A673 (cell line): ENCODE measurements around the gene ANK2. TPM values are rescaled to one million over a fixed set of nuclear protein-coding genes. Genes with fewer than 3 reads are reported as not detected.

Experiments used
- BruUV-seq: library from RNA; stranded (reverse); fragments of 400-500 nt; replicated peaks from 2 replicates; lab custom pipeline; 2021; lab: Mats Ljungman, UMichigan
- CTCF ChIA-PET: fragments of 300-600 bp; sonication (Branson Sonifier 250); formaldehyde crosslinking; loops from one replicate; lab custom pipeline; 2022; ENCODE audit warnings: antibody characterized with exemption; lab: Charles Lee
- POLR2A ChIA-PET: fragments of 300-600 bp; sonication (Branson Sonifier 250); formaldehyde crosslinking; loops from one replicate; lab custom pipeline; 2022; ENCODE audit warnings: antibody characterized with exemption; ENCODE audit not compliant: low non-redundant PET; lab: Charles Lee
- DNase-seq: peaks from one replicate; pipeline ENCODE4 v3.0.0-alpha.2; 2015; ENCODE audit warnings: low spot score
- H3K27ac ChIP-seq: fragments of 200-600 bp; sonication (generic); 2 replicates; pipeline ENCODE4 v1.5.1; 2016; ENCODE audit warnings: mixed run types, low read depth, mild to moderate bottlenecking, mixed read lengths, antibody characterized with exemption, low read length; ENCODE audit not compliant: poor library complexity, severe bottlenecking
- H3K27me3 ChIP-seq: fragments of 200-600 bp; sonication (generic); replicated peaks from 2 replicates; pipeline ENCODE4 v1.6.1; 2017; ENCODE audit warnings: mixed run types, low read depth, mild to moderate bottlenecking, mixed read lengths, antibody characterized with exemption, low read length; ENCODE audit not compliant: insufficient read depth, poor library complexity
- H3K36me3 ChIP-seq: fragments of 200-600 bp; sonication (generic); 2 replicates; pipeline ENCODE4 v1.6.1; 2016; ENCODE audit warnings: mixed run types, mild to moderate bottlenecking, mixed read lengths, antibody characterized with exemption, low read length; ENCODE audit not compliant: insufficient read depth, poor library complexity, severe bottlenecking
- H3K4me1 ChIP-seq: fragments of 200-600 bp; sonication (generic); 2 replicates; pipeline ENCODE4 v1.6.1; 2017; ENCODE audit warnings: mixed run types, mild to moderate bottlenecking, mixed read lengths, antibody characterized with exemption, low read length; ENCODE audit not compliant: insufficient read depth, poor library complexity, severe bottlenecking
- H3K4me3 ChIP-seq: fragments of 200-600 bp; sonication (generic); 2 replicates; pipeline ENCODE4 v1.5.1; 2016; ENCODE audit warnings: low read depth, mixed run types, mild to moderate bottlenecking, mixed read lengths, low read length; ENCODE audit not compliant: poor library complexity, severe bottlenecking
- H3K9me3 ChIP-seq: fragments of 200-600 bp; sonication (generic); 2 replicates; pipeline ENCODE4 v1.6.1; 2016; ENCODE audit warnings: mixed run types, low read depth, mild to moderate bottlenecking, mixed read lengths, antibody characterized with exemption, low read length; ENCODE audit not compliant: poor library complexity, severe bottlenecking
- CTCF ChIP-seq: fragments of 300-800, 200-600 bp; sonication (generic); conservative IDR thresholded peaks from 2 replicates; pipeline ENCODE4 v1.5.1; 2017; ENCODE audit warnings: low read depth, mild to moderate bottlenecking, antibody characterized with exemption, low read length, moderate library complexity, mixed read lengths
- EZH2 ChIP-seq: fragments of 200-600 bp; sonication (generic); IDR thresholded peaks from 2 replicates; pipeline ENCODE4 v1.6.1; 2017; ENCODE audit warnings: borderline replicate concordance, low read depth, mild to moderate bottlenecking, mixed read lengths, antibody characterized with exemption, low read length; ENCODE audit not compliant: poor library complexity, severe bottlenecking
- intact Hi-C: fragments of 100-400 bp; cut with micrococcal nuclease; formaldehyde crosslinking; loops from one replicate; pipeline ENCODE4 v1.10.0; 2022; ENCODE audit not compliant: unreplicated experiment
- total RNA-seq: library from RNA; stranded (reverse); gene quantifications from 2 replicates; pipeline ENCODE4 v1.2.3, GENCODE V29; 2021

Gene ANK2
- total RNA-seq, 1 experiment from 2014 or later: 12.7 TPM

GRCh38 chr4:113148925-113149324 lies 99.5 kb downstream of the ANK2 start:
- Histone ChIP-seq H3K4me3 (no peak overlapping the region), H3K36me3 (no peaks in the 10 kb centered on the region), H3K4me1 (no peaks in the 10 kb centered on the region), H3K27ac (no peak overlapping the region), H3K9me3 (no peaks in the 10 kb centered on the region), H3K27me3 (no peaks in the 10 kb centered on the region)
- intact Hi-C loops: no loop called here
- ChIA-PET POLR2A (no interaction called here), CTCF (no interaction called here)
- TF ChIP-seq CTCF: no peak
- no peak for TF ChIP-seq EZH2
- DNase-seq: no peak
- BruUV-seq: no TSS peak

GRCh38 chr4:113153529-113154101 lies 104.2 kb downstream of the ANK2 start:
- no peaks in the 10 kb centered on the region for H3K9me3 ChIP-seq
- no peak overlapping the region for H3K27ac ChIP-seq
- intact Hi-C loops: no loop called here
- DNase-seq: peak; percentile 18
- no peak overlapping the region for H3K4me3 ChIP-seq
- H3K4me1 ChIP-seq: no peaks in the 10 kb centered on the region
- ChIA-PET POLR2A (no interaction called here), CTCF (no interaction called here)
- BruUV-seq: no TSS peak
- no peaks in the 10 kb centered on the region for H3K27me3 ChIP-seq
- no peak for TF ChIP-seq EZH2
- TF ChIP-seq CTCF: peak; percentile 40; the same call in 1 of the 2 replicates
- H3K36me3 ChIP-seq: no peaks in the 10 kb centered on the region

- H3K36me3 ChIP-seq: no peaks in the 10 kb centered on the region
- ChIA-PET CTCF (no interaction called here), POLR2A (no interaction called here)
- no peak for DNase-seq
- H3K27me3 ChIP-seq: no peaks in the 10 kb centered on the region
- intact Hi-C loops: no loop called here
- no TSS peak for BruUV-seq
- no peak overlapping the region for H3K27ac ChIP-seq
- no peaks in the 10 kb centered on the region for H3K9me3 ChIP-seq
- H3K4me3 ChIP-seq: no peak overlapping the region
- TF ChIP-seq CTCF: no peak
- TF ChIP-seq EZH2: no peak
- no peaks in the 10 kb centered on the region for H3K4me1 ChIP-seq
These were observed 104.8 kb downstream of the ANK2 start for GRCh38 chr4:113154281-113154680.
